ENCODE measurements around the gene OR8B8. TPM values are rescaled to one million over a fixed set of nuclear protein-coding genes. Genes with fewer than 3 reads are reported as not detected.
"Not testable (repeated sequence)": the region's sequence is repeated elsewhere in the genome, so short reads cannot be mapped to it uniquely, and the experiment has no call there.

Gene OR8B8
- polyA plus RNA-seq (ENCODE audit: insufficient read length in 10 of 10): not detected
- long read RNA-seq, donor 1: 0 reads
- long read RNA-seq, donor 2: 0 reads
- long read RNA-seq, donor 3: 0 reads
- long read RNA-seq, donor 4: 0 reads
- long read RNA-seq, donor 5: 0 reads
- long read RNA-seq, donor 6: 0 reads
- long read RNA-seq, donor 7: 0 reads
- long read RNA-seq, donor 8: 0 reads
- long read RNA-seq, donor 9: 0 reads

DNA sequence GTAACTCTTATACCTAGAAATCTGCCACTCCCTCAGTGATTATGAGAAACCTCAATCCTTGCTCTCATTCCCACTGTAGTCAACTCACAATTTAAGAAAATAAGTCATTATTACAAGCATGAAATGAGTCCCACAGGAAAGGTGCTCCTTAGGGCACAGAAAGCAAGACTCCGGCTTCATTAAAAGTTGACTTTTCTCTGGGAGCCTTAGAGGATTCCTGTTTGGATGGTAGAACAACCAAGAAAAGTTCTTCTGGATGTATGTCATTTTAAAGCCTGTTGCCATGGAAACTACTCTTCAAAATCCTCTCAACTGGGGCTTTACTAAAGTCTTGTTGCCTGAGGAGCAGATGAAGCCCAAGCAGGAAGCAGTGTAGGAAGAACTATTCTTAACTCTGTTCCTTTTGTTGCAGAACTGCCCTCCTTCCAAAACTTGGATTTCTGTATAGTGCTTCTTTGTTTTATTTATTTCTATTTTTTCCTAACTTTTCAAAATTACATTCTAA, at the start of gene OR8B8:
TSS of gene OR8B8 (minus strand) at position 51 of the 505 bp plus-strand sequence. CDS start 4,611 bp downstream, outside the sequence.
- DNase-seq: no peak

DNA sequence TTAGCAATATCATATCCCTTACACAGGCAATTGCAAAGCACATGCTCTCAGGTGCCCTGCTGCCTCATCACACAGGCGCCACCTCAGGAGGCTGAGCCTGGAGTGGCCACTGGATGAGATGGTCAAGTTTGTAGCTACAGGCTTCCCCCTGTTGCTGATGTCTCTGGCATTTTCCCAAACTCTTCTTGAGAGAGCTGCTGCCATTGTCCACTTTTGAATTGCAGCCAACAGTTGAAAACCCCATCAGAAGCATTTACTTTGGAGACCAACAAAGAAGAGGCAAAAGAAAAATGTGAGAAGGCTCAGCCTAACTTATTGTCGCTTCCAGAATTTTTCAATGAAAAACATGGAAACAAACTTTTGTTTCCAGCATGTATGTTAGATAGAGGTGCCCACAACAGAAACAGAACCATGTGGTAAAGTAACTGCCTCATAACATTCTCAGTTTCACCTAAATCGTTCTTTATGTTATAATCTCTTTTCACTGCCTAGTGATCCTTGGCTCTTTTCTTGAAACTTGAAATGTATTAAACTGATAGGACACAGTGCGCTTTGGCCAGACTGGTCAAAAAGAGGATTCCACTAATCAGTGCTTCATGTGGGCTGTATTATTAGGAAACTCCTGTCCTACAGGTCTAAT, 47.6 kb upstream of the OR8B8 start:
- no peak for DNase-seq

DNA sequence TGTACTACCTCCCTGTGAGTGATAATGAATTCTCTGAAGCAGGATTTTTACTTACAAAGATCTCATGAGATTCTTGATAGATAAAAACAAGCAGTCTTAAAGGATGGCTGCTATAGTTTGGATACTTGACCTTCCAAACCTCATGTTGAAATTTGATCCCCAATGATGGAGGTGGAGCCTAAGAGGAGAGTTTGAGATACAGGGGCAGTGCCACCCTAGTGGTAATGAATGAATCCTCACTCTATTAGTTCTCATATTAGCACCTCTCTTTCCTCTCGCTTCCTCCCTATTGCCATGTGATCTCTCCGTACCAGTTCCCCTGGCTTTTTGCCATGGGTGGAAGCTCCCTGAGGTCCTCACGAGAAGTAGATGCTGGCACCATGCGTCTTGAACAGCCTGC, 37.9 kb upstream of the OR8B8 start:
- no peak for DNase-seq

- peak in 1 of 3 donors; percentile 52 for DNase-seq
Observed at GRCh38 chr11:124482362-124483147, 37.1 kb upstream of the OR8B8 start.

DNA sequence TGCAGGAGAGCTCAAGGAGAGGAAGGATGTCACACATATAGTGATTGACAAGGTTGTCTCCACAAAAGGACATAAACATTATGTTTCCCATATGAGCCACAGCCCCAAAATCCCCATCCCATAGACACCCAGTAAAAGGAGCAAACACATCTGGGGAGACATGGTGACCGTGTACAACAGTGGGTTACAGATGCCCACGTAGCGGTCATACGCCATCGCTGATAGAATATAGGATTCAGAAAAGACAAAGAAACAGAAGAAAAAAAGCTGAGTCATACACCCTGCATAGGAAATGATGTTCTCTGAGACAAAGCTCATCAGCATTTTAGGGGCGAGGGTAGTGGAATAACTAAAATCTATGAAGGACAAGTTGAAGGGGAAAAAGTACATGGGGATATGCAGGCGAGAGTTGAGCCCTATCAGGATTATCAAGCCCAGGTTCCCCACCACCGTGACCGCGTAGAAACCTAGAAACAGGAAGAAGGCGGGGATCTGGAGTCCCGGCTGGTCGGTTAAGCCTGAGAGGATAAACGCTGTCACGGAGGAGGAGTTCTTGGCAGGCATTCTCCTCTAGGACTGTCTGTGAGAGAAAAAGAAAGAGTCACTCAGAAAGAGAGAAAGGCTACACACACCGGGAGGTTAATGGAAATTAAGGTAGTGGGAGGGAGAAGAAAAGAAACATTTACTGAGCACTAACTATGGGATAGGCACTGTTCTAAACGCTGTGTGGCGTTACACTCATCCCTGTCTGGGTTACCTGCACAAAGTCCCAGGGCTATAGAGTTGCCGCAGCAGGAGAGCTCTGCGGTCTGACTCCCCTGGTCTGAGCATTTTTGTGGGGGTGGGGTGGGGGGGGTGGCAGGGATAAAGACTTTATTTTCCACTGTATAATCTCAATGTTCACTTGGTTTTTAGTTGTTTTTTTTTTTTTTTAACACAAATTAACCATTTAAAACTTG, 36.1 kb upstream of the OR8B8 start:
- DNase-seq: peak; percentile 33 to 78 (median 49)

- no peak for DNase-seq
Observed at GRCh38 chr11:124479561-124479960, 34.1 kb upstream of the OR8B8 start.

- no peak for DNase-seq
Observed at GRCh38 chr11:124475265-124475664, 29.8 kb upstream of the OR8B8 start.

- DNase-seq: no peak
Observed at GRCh38 chr11:124474779-124475178, 29.3 kb upstream of the OR8B8 start.

GRCh38 chr11:124474079-124474478, 28.6 kb upstream of the OR8B8 start:
- DNase-seq: no peak

DNA sequence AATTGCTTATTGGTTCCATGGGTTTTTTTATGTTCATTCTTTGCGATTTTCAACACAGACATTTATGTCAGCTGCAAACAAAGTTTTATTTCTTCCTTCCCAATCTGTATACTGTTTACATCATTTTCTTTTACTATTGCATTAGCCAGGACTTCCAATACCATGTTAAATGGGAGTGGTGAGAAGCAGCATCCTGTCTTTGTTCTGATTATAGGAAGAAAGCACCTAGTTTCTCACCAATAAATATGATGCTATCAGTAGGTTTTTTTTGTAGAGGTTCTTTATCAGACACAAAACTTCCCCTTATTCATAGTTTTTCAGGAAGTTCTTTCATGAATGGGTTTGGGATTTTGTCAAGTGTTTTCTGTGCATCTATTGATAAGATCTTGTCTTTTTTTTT, 28.0 kb upstream of the OR8B8 start:
- DNase-seq: no peak

DNA sequence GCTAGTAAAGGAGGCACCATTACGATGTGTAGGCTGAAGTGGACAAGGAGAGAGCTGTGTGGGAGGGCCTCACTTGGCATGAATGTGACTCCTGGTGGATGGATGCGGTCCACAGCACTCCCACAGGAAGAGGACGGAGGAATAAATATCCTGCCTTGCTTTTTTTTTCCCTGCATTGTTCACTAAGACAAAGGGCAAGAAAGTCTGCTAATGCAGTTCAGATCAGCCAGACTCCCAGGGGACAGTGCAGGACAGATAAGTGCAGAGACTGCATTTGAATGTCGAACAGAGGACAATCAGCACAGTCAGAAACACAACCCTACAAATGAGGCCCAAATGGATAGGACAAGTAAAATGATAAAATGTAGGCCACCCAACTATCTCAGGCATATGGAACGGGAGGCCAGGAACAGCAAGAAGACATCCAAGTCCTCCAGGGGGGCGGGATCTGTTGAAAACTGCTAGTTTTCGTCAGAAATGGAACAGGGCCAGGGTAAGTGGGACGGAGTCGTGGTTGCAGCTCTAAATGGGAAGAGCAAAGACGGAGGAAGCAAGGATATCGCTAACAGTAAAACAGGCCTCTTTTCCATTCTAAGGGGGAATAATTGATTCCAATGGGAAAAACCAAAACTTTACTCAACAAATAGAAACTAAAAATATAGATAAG, 25.2 kb upstream of the OR8B8 start:
- peak; percentile 13 to 83 (median 70) for DNase-seq

DNA sequence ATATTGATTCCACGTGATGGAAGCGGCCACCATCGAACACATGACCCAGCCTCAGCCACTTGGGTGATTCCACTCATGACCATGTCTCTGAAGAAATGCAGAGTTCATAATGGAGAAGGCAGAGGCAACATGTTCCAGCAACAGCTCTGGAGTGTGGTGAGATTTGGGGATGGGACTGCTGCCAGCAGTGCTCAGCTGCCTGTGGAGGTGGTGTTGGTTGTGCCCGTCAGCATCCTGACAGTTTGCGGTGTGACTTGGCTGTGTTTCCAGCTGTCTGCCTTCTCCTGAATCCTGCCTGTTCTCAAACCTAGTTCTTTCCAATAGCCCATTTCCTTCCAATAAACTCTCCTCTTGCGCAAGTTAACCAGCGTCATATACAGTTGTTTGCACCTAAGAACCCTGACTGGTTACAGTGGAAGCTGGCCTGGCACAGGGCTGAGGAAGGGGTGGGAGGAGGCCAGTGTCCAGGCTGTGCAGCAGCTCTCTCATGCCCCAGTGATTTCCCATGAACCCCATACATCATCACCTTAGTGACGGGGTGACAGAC, 22.0 kb upstream of the OR8B8 start:
- DNase-seq: no peak

- DNase-seq: no peak
Observed at GRCh38 chr11:124465368-124465767, 19.9 kb upstream of the OR8B8 start.

- no peak for DNase-seq
Observed at GRCh38 chr11:124463990-124464389, 18.5 kb upstream of the OR8B8 start.

- DNase-seq: no peak
Observed at GRCh38 chr11:124463324-124463723, 17.8 kb upstream of the OR8B8 start.

DNA sequence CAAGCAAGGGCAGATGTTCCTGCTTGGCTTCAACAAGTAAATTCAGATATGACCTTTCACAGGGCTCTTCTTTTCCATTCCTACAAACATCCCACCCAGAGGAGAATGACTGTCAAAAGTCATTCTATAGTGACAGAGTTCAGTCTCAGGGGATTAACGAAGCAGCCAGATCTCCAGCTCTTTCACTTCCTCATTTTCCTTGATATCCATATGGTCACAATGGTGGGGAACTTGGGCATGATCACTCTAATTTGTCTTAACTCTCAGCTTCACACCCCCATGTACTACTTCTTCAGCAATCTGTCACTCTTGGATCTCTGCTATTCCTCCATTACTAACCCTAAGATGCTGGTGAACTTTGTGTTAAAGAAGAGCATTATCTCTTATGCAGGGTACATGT, 15.0 kb upstream of the OR8B8 start:
- DNase-seq: no peak

- not testable (repeated sequence) for DNase-seq
Observed at GRCh38 chr11:124459379-124459778, 13.9 kb upstream of the OR8B8 start.

- DNase-seq: no peak
Observed at GRCh38 chr11:124454552-124454951, 9.1 kb upstream of the OR8B8 start.

- no peak for DNase-seq
Observed at GRCh38 chr11:124446916-124447315, 1.4 kb upstream of the OR8B8 start.

DNA sequence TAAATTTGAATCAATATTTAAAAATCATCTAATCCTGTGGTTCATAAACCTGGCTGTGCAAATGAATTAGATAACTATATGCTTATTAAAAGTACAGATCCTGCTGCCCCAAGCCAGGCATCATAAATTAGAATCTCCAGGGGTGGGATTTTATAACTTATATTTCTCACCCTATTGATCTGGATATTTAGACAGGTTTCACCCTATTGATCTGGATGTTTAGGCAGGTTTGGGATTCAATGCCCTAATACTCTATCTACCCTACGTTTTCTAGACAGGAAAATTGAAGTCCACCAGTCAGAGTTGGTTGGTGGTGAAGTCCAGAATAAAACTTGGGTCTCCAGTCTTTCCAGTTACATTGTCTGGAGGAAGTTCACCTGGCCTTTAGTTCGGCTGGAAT, 2.6 kb downstream of the OR8B8 start:
- DNase-seq: no peak

DNA sequence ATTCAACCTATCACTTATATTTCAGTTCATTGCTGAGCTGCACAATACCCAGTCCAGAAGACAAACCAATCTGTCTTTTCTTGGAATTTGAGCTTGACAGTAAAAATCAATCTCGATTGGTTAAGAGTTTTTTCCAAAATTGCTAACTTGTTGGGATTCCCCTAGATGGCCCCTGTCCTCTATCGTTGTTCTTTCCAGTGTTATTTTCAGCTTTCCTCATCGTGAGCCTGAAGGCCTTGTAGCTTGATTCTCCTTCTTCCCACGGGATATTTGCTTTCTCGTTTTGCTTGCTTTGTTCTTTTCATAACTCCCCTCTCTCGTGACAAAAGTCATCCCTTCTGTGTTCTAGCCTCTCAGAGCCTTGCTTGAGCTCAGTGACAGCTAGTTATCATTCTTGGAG, 3.1 kb downstream of the OR8B8 start:
- DNase-seq: peak in 2 of 3 donors; percentile 4 to 36
